Astrocyte of the cerebellum (primary cell): ENCODE measurements around the gene ZNF774.

Experiments
- DNase-seq: peaks from one replicate; pipeline ENCODE4 v3.0.0-alpha.2; 2011; ENCODE audit warnings: low read depth
- H3K4me3 ChIP-seq: 2 replicates; pipeline ENCODE4 v1.5.1; 2011; ENCODE audit warnings: mild to moderate bottlenecking, low read depth, low read length, moderate library complexity
- CTCF ChIP-seq: IDR thresholded peaks from 2 replicates; pipeline ENCODE4 v1.5.1; 2012; ENCODE audit warnings: low read length, low read depth, moderate library complexity, mild to moderate bottlenecking; ENCODE audit errors: missing control alignments
- in situ Hi-C: cut with HindIII; loops from 2 replicates; pipeline ENCODE4 v1.10.0; 2017; ENCODE audit warnings: low sequenced_read_pairs

Gene ZNF774

GRCh38 chr15:90365414-90366055 is 13.5 kb downstream of the ZNF774 start:
- DNase-seq, result no peak
- H3K4me3 ChIP-seq, result no peak overlapping the region
- in situ Hi-C loops, result no loop called here
- no peak for TF ChIP-seq CTCF

- no peak for TF ChIP-seq CTCF
- in situ Hi-C loops, result no loop called here
- no peak overlapping the region for H3K4me3 ChIP-seq
- DNase-seq, result no peak
Observed at GRCh38 chr15:90367576-90367975, 15.5 kb downstream of the ZNF774 start.

GRCh38 chr15:90375071-90375470 is 23.0 kb downstream of the ZNF774 start:
- in situ Hi-C loops, result no loop called here
- no peak overlapping the region for H3K4me3 ChIP-seq
- no peak for DNase-seq
- no peak for TF ChIP-seq CTCF

GRCh38 chr15:90376789-90377188 is 24.7 kb downstream of the ZNF774 start:
- in situ Hi-C loops, result no loop called here
- TF ChIP-seq CTCF, result no peak
- no peak overlapping the region for H3K4me3 ChIP-seq
- no peak for DNase-seq

GRCh38 chr15:90379263-90379662 is 27.2 kb downstream of the ZNF774 start:
- in situ Hi-C loops, result no loop called here
- no peak overlapping the region for H3K4me3 ChIP-seq
- DNase-seq, result no peak
- TF ChIP-seq CTCF, result no peak

- H3K4me3 ChIP-seq, result no peak overlapping the region
- no peak for TF ChIP-seq CTCF
- in situ Hi-C loops, result loop anchor here (5.0 kb wide), 1 partner anchor 56 kb away; no protein-coding TSS in a partner anchor
- DNase-seq, result no peak
Observed at GRCh38 chr15:90381515-90381914, 29.4 kb downstream of the ZNF774 start.
